Measurements from ENCODE around the gene CDH12.

DNA sequence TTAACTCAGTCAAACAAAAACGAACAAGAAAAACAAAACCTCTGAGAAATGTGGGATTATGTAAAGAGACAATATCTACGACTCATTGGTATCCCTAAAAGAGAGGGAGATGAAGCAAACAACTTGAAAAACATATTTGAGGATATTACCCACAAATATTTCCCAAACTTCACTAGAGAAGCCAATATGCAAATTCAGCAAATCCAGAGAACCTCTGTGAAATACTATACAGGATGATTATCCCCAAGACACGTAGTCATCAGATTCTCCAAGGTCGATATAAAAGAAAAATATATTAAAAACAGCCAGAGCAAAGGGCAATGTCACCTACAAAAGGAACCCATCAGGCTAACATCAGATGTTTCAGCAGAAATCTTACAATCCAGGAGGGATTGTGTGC is 226.1 kb downstream of the CDH12 start:
- no peak for TF ChIP-seq POLR2A (IDR thresholded peaks at IDR 0.05)
- TF ChIP-seq, protein P1, sequence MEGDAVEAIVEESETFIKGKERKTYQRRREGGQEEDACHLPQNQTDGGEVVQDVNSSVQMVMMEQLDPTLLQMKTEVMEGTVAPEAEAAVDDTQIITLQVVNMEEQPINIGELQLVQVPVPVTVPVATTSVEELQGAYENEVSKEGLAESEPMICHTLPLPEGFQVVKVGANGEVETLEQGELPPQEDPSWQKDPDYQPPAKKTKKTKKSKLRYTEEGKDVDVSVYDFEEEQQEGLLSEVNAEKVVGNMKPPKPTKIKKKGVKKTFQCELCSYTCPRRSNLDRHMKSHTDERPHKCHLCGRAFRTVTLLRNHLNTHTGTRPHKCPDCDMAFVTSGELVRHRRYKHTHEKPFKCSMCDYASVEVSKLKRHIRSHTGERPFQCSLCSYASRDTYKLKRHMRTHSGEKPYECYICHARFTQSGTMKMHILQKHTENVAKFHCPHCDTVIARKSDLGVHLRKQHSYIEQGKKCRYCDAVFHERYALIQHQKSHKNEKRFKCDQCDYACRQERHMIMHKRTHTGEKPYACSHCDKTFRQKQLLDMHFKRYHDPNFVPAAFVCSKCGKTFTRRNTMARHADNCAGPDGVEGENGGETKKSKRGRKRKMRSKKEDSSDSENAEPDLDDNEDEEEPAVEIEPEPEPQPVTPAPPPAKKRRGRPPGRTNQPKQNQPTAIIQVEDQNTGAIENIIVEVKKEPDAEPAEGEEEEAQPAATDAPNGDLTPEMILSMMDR (IDR thresholded peaks at IDR 0.05): no peak
- no peak for TF ChIP-seq POLR2AphosphoS5 (IDR thresholded peaks at IDR 0.05)
